Liver (tissue), 3 donors: ENCODE measurements around the gene COL27A1.

Experiments
- CTCF ChIP-seq: fragments of 150-350 bp; IDR thresholded peaks from 2 replicates; pipeline ENCODE4 v1.5.1; 2017; ENCODE audit warnings: improper control_type of control experiment, low read depth, low read length; ENCODE audit not compliant: missing input control
- EGR1 ChIP-seq, 2 donors: IDR thresholded peaks; 2 replicates each; pipeline ENCODE4 v1.6.1; 2016 to 2018; ENCODE audit warnings: antibody characterized with exemption in 2 of 2, low read depth in 2 of 2
- FOXA1 ChIP-seq: IDR thresholded peaks from 2 replicates; pipeline ENCODE4 v1.6.1; 2016; ENCODE audit warnings: antibody characterized with exemption
- JUND ChIP-seq, 2 donors: IDR thresholded peaks; 2 replicates each; pipeline ENCODE4 v1.6.1; 2016; ENCODE audit warnings: antibody characterized with exemption in 2 of 2
- REST ChIP-seq: IDR thresholded peaks from 2 replicates; pipeline ENCODE4 v1.6.1; 2016; ENCODE audit warnings: antibody characterized with exemption, mild to moderate bottlenecking
- TAF1 ChIP-seq: conservative IDR thresholded peaks from 2 replicates; pipeline ENCODE4 v1.6.1; 2016; ENCODE audit warnings: antibody characterized with exemption, mild to moderate bottlenecking
- donor health status: healthy.
- donor health status: healthy.

GRCh38 chr9:114266969-114267368, 111.6 kb downstream of the COL27A1 start:
- TF ChIP-seq CTCF, result no peak
- no peak for TF ChIP-seq JUND (IDR thresholded peaks at IDR 0.05)
- TF ChIP-seq EGR1 (IDR thresholded peaks at IDR 0.05; ENCODE audit: low read depth in 2 of 2), result no peak
- no peak for TF ChIP-seq TAF1
- no peak for TF ChIP-seq REST
- no peak for TF ChIP-seq FOXA1
